Prostate gland (tissue), 2 donors: ENCODE data around the gene B4GALNT1.

ENCODE experiments used
- POLR2A ChIP-seq: fragments of 450-650 bp; IDR thresholded peaks from one replicate; pipeline ENCODE4 v1.6.1; 2016; ENCODE audit warnings: antibody characterized with exemption, mild to moderate bottlenecking
- POLR2AphosphoS5 ChIP-seq: sonication (generic); formaldehyde crosslinking; IDR thresholded peaks from one replicate; pipeline ENCODE4 v1.6.1; 2017; ENCODE audit warnings: antibody characterized with exemption
- TF ChIP-seq, protein P1 (sequence below), 4 experiments: fragments of 200-600 bp in 2 of 4; fragments of 450-650 bp in 2 of 4; sonication (generic) in 2 of 4; IDR thresholded peaks; 1 replicate in 3 of 4; 2 replicates in 1 of 4; pipeline ENCODE4 v1.5.1; 2016 to 2019; ENCODE audit warnings: antibody characterized with exemption in 4 of 4, mild to moderate bottlenecking in 2 of 4, moderate library complexity in 2 of 4

DNA sequence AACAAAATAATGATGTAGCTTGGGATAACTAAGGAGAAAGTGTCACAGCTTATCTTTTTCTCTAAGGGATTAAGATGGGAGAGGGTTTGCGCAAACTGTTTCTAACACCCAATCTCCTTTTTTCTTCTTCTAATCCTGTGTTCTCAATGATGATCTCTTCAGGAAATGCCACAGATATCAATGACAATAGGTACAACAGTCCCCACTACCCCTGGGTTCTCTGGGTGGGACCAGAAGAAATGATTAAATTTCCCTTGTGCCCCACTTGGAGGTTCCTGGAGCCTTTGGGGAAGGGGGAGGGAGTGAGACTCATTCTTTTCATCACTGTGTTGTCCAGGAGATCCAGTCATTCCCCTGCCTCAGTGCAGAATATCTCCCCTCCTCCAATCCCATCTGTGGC, 50.6 kb downstream of the B4GALNT1 start:
- TF ChIP-seq, protein P1, sequence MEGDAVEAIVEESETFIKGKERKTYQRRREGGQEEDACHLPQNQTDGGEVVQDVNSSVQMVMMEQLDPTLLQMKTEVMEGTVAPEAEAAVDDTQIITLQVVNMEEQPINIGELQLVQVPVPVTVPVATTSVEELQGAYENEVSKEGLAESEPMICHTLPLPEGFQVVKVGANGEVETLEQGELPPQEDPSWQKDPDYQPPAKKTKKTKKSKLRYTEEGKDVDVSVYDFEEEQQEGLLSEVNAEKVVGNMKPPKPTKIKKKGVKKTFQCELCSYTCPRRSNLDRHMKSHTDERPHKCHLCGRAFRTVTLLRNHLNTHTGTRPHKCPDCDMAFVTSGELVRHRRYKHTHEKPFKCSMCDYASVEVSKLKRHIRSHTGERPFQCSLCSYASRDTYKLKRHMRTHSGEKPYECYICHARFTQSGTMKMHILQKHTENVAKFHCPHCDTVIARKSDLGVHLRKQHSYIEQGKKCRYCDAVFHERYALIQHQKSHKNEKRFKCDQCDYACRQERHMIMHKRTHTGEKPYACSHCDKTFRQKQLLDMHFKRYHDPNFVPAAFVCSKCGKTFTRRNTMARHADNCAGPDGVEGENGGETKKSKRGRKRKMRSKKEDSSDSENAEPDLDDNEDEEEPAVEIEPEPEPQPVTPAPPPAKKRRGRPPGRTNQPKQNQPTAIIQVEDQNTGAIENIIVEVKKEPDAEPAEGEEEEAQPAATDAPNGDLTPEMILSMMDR (IDR thresholded peaks at IDR 0.05) = no peak
- TF ChIP-seq POLR2A (no peak), POLR2AphosphoS5 (no peak)
